ENCODE data around the gene FCER1G.

Gene FCER1G

DNA sequence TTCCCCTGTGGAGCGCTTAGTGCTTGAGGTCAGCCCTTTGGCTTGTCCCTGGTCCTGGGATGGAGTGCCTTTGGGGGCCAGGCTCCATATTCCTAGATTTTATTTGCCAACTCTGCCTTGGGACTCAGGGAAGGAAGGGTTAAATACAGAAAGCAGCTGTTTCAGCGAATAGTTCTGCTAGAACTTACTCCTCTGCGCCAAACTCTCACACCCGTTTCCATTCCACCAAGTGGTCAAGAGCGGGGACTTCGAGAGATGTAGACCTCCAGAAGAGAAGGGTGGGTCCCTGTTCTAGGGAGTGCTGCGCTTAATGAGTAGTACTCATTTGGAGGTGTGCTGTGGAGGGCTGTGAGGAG, 10.1 kb downstream of the FCER1G start:
- H3K9ac ChIP-seq (ENCODE audit: low read depth, low read length): no peak overlapping the region
- H3K4me1 ChIP-seq (ENCODE audit: control insufficient read depth, insufficient read depth, low read length): peaks cover 15% of the 10 kb centered on the region
- H3K27ac ChIP-seq (ENCODE audit: low read depth, low read length): peak overlapping the region; percentile 30

GRCh38 chr1:161225534-161226319, 10.6 kb downstream of the FCER1G start, which contains the start of gene TOMM40L:
Gene TOMM40L, plus strand, starts transcription at chr1:161226060. Its CDS starts 430 bp downstream, at chr1:161226490.
- Histone ChIP-seq H3K4me3 (ENCODE audit: low read depth, low read length) (peak within 1 kb of the TSS; percentile 86), H3K27me3 (ENCODE audit: control insufficient read depth, insufficient read depth, low read length) (no peaks in the 10 kb centered on the region), H3K4me1 (ENCODE audit: control insufficient read depth, insufficient read depth, low read length) (peaks cover 15% of the 10 kb centered on the region), H3K36me3 (ENCODE audit: control insufficient read depth, insufficient read depth, low read length) (peaks cover 25% of the 10 kb centered on the region), H3K9ac (ENCODE audit: low read depth, low read length) (peak within 1 kb of the TSS; percentile 54; the same call in 1 of the 2 replicates), H3K27ac (ENCODE audit: low read depth, low read length) (peak within 1 kb of the TSS; percentile 30), H3K9me3 (ENCODE audit: control insufficient read depth, insufficient read depth, low read length) (no peaks in the 10 kb centered on the region)

More for the DNA sequence above, 10.1 kb downstream of the FCER1G start:
- Histone ChIP-seq H3K4me3 (ENCODE audit: low read depth, low read length) (no peak overlapping the region), H3K36me3 (ENCODE audit: control insufficient read depth, insufficient read depth, low read length) (peaks cover 23% of the 10 kb centered on the region), H3K27me3 (ENCODE audit: control insufficient read depth, insufficient read depth, low read length) (no peaks in the 10 kb centered on the region), H3K9me3 (ENCODE audit: control insufficient read depth, insufficient read depth, low read length) (no peaks in the 10 kb centered on the region)

- Histone ChIP-seq H3K4me1 (ENCODE audit: control insufficient read depth, insufficient read depth, low read length) (peaks cover 15% of the 10 kb centered on the region), H3K27me3 (ENCODE audit: control insufficient read depth, insufficient read depth, low read length) (no peaks in the 10 kb centered on the region), H3K27ac (ENCODE audit: low read depth, low read length) (peak overlapping the region; percentile 7), H3K9ac (ENCODE audit: low read depth, low read length) (peak overlapping the region; percentile 54; the same call in 1 of the 2 replicates), H3K9me3 (ENCODE audit: control insufficient read depth, insufficient read depth, low read length) (no peaks in the 10 kb centered on the region), H3K36me3 (ENCODE audit: control insufficient read depth, insufficient read depth, low read length) (peaks cover 25% of the 10 kb centered on the region), H3K4me3 (ENCODE audit: low read depth, low read length) (peak overlapping the region; percentile 86)
These were observed 11.2 kb downstream of the FCER1G start for GRCh38 chr1:161226320-161226711.

DNA sequence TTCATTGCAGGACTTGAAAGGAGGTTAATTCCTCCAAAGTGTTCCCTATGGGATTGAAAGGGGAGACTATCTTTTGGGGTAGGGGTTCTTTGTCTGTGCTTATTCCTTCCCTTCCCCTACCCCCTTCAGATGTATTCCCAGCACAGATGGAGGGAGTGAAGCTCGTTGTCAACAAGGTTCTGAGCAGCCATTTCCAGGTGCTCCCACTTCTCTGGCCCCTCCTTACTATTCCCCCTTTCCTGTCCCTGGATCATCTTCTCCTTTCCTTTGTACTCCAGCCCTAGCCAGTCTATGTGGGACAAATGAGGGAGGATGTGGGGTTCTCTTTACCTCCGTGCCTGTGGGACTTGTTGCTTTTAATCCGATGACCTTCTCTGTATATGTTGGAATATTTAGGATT, 11.7 kb downstream of the FCER1G start:
- Histone ChIP-seq H3K4me3 (ENCODE audit: low read depth, low read length) (peak overlapping the region; percentile 86), H3K27ac (ENCODE audit: low read depth, low read length) (peak overlapping the region; percentile 1), H3K4me1 (ENCODE audit: control insufficient read depth, insufficient read depth, low read length) (peaks cover 15% of the 10 kb centered on the region), H3K9ac (ENCODE audit: low read depth, low read length) (peak overlapping the region; percentile 23; the same call in 1 of the 2 replicates), H3K9me3 (ENCODE audit: control insufficient read depth, insufficient read depth, low read length) (no peaks in the 10 kb centered on the region), H3K36me3 (ENCODE audit: control insufficient read depth, insufficient read depth, low read length) (peaks cover 25% of the 10 kb centered on the region), H3K27me3 (ENCODE audit: control insufficient read depth, insufficient read depth, low read length) (no peaks in the 10 kb centered on the region)

GRCh38 chr1:161227196-161227871, 12.2 kb downstream of the FCER1G start:
- Histone ChIP-seq H3K27ac (ENCODE audit: low read depth, low read length) (peak overlapping the region; percentile 1), H3K9ac (ENCODE audit: low read depth, low read length) (no peak overlapping the region), H3K4me1 (ENCODE audit: control insufficient read depth, insufficient read depth, low read length) (peaks cover 15% of the 10 kb centered on the region)

DNA sequence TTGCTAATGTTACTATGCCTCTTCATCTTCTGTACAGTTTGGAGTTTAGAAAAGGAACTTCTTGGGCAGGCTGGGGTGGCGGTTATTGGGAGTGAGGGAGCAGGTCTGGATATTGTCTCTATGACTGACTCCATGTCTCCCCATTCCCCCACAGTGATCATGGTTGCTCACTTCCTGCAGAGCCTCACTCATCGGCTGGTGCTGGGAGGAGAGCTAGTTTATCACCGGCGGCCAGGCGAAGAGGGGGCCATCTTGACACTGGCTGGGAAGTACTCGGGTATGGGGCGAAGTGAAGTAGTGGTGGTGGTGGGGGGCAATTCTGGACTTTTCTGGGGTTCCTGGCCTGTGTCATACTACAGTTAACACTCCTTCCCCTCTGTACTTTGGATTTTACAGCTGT, 12.9 kb downstream of the FCER1G start:
- Histone ChIP-seq H3K27me3 (ENCODE audit: control insufficient read depth, insufficient read depth, low read length) (no peaks in the 10 kb centered on the region), H3K36me3 (ENCODE audit: control insufficient read depth, insufficient read depth, low read length) (peaks cover 25% of the 10 kb centered on the region), H3K9ac (ENCODE audit: low read depth, low read length) (no peak overlapping the region), H3K27ac (ENCODE audit: low read depth, low read length) (no peak overlapping the region), H3K4me3 (ENCODE audit: low read depth, low read length) (no peak overlapping the region), H3K4me1 (ENCODE audit: control insufficient read depth, insufficient read depth, low read length) (peaks cover 15% of the 10 kb centered on the region), H3K9me3 (ENCODE audit: control insufficient read depth, insufficient read depth, low read length) (no peaks in the 10 kb centered on the region)

More at GRCh38 chr1:161227196-161227871, 12.2 kb downstream of the FCER1G start:
- H3K9me3 ChIP-seq (ENCODE audit: control insufficient read depth, insufficient read depth, low read length): no peaks in the 10 kb centered on the region
- H3K27me3 ChIP-seq (ENCODE audit: control insufficient read depth, insufficient read depth, low read length): no peaks in the 10 kb centered on the region
- peaks cover 25% of the 10 kb centered on the region for H3K36me3 ChIP-seq (ENCODE audit: control insufficient read depth, insufficient read depth, low read length)
- H3K4me3 ChIP-seq (ENCODE audit: low read depth, low read length): peak overlapping the region; percentile 86

DNA sequence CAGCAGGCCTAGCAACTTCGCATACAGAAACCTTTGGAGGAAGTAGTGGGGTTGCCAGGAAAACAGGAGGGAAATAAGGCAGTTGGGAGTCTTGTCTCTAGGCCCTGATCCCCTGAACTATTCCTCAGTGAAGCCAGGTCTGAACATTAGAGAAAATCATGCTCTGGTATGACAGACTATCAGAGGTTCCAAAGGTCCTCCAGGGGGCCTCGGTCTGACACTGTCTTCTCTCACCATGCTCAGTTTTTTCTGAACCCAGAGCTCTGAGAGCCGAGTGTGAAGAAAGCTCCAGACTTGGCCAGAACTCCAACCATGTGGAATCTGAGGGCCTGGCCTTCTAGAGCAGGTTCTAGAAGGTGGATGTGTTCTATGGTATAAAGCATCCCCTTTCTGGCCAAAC, 14.8 kb downstream of the FCER1G start:
- Histone ChIP-seq H3K9ac (ENCODE audit: low read depth, low read length) (no peak overlapping the region), H3K27ac (ENCODE audit: low read depth, low read length) (no peak overlapping the region), H3K4me1 (ENCODE audit: control insufficient read depth, insufficient read depth, low read length) (peaks cover 15% of the 10 kb centered on the region), H3K36me3 (ENCODE audit: control insufficient read depth, insufficient read depth, low read length) (peaks cover 25% of the 10 kb centered on the region), H3K9me3 (ENCODE audit: control insufficient read depth, insufficient read depth, low read length) (no peaks in the 10 kb centered on the region), H3K27me3 (ENCODE audit: control insufficient read depth, insufficient read depth, low read length) (no peaks in the 10 kb centered on the region), H3K4me3 (ENCODE audit: low read depth, low read length) (no peak overlapping the region)

DNA sequence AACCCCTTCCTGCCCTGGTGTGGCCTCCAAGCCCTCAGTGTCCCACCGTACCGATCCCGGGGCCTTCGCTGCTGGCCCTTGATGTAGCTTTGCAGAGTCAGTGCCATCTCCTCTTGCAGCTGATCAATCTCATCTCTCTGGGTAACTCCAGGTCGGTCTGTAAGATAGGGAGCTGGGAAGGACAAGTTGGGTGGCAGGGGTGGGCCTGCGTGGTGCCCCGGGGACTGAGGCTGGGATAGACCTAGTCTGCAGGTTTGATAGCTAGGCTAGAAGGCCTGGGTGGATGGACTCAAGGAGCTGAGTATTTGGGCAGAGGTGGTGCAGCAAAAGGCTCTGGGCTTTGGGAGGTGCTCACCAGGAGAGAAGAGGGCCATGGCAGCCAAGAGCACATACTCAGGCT, 15.7 kb downstream of the FCER1G start:
- Histone ChIP-seq H3K27me3 (ENCODE audit: control insufficient read depth, insufficient read depth, low read length) (no peaks in the 10 kb centered on the region), H3K36me3 (ENCODE audit: control insufficient read depth, insufficient read depth, low read length) (peaks cover 25% of the 10 kb centered on the region), H3K27ac (ENCODE audit: low read depth, low read length) (no peak overlapping the region), H3K4me3 (ENCODE audit: low read depth, low read length) (no peak overlapping the region), H3K4me1 (ENCODE audit: control insufficient read depth, insufficient read depth, low read length) (peaks cover 11% of the 10 kb centered on the region), H3K9ac (ENCODE audit: low read depth, low read length) (no peak overlapping the region), H3K9me3 (ENCODE audit: control insufficient read depth, insufficient read depth, low read length) (no peaks in the 10 kb centered on the region)

GRCh38 chr1:161233102-161233501, 18.0 kb downstream of the FCER1G start:
- Histone ChIP-seq H3K4me3 (ENCODE audit: low read depth, low read length) (no peak overlapping the region), H3K4me1 (ENCODE audit: control insufficient read depth, insufficient read depth, low read length) (no peaks in the 10 kb centered on the region), H3K27ac (ENCODE audit: low read depth, low read length) (no peak overlapping the region)

GRCh38 chr1:161235957-161236775, 21.1 kb downstream of the FCER1G start:
- Histone ChIP-seq H3K27me3 (ENCODE audit: control insufficient read depth, insufficient read depth, low read length) (no peaks in the 10 kb centered on the region), H3K4me3 (ENCODE audit: low read depth, low read length) (no peak overlapping the region), H3K9me3 (ENCODE audit: control insufficient read depth, insufficient read depth, low read length) (no peaks in the 10 kb centered on the region), H3K9ac (ENCODE audit: low read depth, low read length) (no peak overlapping the region), H3K4me1 (ENCODE audit: control insufficient read depth, insufficient read depth, low read length) (no peaks in the 10 kb centered on the region), H3K36me3 (ENCODE audit: control insufficient read depth, insufficient read depth, low read length) (no peaks in the 10 kb centered on the region), H3K27ac (ENCODE audit: low read depth, low read length) (no peak overlapping the region)

More at GRCh38 chr1:161233102-161233501, 18.0 kb downstream of the FCER1G start:
- Histone ChIP-seq H3K27me3 (ENCODE audit: control insufficient read depth, insufficient read depth, low read length) (no peaks in the 10 kb centered on the region), H3K9me3 (ENCODE audit: control insufficient read depth, insufficient read depth, low read length) (no peaks in the 10 kb centered on the region), H3K9ac (ENCODE audit: low read depth, low read length) (no peak overlapping the region), H3K36me3 (ENCODE audit: control insufficient read depth, insufficient read depth, low read length) (peaks cover 23% of the 10 kb centered on the region)
